Measurements from ENCODE around the gene MMP10.

DNA sequence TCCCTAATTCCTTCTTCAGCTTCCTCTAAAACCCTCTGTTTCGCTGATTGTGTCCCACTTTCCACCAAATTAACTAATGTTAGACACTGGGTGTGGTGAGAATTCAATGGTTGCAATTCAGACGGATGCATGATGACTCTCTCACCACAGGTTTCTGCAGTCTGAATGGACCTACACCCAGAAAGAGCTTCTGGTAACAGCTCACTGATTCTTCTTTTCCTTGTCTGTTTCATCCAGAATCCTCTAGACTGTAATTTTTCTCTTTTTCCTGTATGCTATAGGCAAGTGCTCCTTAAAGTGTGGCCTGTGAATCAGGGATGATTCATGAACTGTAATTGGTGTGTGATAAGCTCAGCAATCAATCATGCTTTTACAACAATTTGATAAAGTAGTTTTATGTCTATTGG lies 18.1 kb downstream of the MMP10 start:
- TF ChIP-seq, protein P1, sequence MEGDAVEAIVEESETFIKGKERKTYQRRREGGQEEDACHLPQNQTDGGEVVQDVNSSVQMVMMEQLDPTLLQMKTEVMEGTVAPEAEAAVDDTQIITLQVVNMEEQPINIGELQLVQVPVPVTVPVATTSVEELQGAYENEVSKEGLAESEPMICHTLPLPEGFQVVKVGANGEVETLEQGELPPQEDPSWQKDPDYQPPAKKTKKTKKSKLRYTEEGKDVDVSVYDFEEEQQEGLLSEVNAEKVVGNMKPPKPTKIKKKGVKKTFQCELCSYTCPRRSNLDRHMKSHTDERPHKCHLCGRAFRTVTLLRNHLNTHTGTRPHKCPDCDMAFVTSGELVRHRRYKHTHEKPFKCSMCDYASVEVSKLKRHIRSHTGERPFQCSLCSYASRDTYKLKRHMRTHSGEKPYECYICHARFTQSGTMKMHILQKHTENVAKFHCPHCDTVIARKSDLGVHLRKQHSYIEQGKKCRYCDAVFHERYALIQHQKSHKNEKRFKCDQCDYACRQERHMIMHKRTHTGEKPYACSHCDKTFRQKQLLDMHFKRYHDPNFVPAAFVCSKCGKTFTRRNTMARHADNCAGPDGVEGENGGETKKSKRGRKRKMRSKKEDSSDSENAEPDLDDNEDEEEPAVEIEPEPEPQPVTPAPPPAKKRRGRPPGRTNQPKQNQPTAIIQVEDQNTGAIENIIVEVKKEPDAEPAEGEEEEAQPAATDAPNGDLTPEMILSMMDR (IDR thresholded peaks at IDR 0.05), result no peak
- TF ChIP-seq EZH2 (IDR thresholded peaks at IDR 0.05), result no peak

All from neural progenitor cell (in vitro differentiated cells).